ENCODE data around the gene FOXK1.
"Not testable (repeated sequence)": the region's sequence is repeated elsewhere in the genome, so short reads cannot be mapped to it uniquely, and the experiment has no call there.

The FOXK1 gene

DNA sequence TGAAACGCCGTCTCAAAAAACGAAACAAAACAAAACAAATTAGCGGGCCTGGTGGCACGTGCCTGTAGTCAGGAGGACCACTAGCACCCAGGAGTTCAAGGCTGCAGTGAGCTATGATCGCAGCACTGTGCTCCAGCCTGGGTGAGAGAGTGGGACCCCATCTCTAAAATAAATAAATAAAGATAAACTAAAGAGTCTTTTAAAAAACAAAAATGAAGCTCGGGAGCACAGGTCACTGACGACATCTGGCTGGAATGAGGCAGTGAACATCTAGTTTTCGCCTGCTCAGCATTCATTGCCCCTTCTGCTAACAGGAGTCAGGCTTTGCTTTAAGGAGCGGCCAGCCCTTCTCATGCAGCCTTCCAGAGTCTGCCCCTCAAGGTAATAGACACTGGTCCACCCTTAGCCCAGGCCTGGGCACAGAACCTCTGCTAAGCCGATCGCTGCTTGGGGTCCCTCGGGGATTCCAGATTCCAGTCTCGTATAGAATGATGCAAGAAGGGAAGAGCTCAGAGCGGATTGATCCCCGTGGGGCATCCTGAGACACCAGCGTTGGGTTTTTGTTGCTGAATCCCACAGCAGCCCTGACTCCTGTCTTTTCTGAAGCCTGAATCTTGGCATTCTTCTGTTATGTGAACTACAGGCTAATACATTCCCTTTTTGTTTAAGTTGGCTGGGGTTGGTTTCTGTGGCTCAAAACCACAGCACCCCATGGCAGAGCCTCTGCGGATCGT, 14.2 kb upstream of the FOXK1 start:
- no peak for DNase-seq

DNA sequence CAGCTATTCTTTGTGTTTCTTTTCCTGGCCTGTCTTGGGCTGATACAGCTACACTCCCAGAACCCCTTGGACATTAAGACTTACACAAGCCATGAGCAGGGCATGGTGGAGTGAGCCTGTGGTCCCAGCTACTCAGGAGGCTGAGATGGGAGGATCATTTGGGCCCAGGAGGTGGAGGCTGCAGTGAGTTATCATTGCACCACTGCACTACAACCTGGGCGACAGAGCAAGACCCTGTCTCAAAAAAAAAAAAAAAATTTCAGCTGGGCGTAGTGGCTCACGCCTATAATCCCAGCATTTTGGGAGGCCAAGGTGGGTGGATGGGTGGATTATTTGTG, 13.6 kb upstream of the FOXK1 start:
- no peak for DNase-seq

DNA sequence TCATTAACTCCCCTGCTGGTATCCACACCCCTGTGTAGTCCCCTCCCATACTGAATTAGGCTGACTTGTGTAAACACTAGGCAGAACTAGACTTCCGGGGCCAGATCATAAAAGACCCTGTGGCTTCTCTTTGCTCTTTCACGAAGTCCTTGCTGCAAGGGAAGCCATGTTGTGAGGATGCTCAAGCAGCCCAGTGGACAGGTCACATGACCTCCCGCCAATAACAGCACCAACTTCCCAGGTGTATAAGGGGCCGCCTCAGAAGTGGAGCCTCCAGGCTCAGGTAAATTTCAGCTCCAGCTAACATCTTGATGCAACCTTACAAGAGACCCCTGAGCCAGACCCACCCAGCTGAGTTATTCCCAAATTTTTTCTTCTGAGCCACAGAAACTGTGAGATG, 11.3 kb upstream of the FOXK1 start:
- DNase-seq, result no peak

DNA sequence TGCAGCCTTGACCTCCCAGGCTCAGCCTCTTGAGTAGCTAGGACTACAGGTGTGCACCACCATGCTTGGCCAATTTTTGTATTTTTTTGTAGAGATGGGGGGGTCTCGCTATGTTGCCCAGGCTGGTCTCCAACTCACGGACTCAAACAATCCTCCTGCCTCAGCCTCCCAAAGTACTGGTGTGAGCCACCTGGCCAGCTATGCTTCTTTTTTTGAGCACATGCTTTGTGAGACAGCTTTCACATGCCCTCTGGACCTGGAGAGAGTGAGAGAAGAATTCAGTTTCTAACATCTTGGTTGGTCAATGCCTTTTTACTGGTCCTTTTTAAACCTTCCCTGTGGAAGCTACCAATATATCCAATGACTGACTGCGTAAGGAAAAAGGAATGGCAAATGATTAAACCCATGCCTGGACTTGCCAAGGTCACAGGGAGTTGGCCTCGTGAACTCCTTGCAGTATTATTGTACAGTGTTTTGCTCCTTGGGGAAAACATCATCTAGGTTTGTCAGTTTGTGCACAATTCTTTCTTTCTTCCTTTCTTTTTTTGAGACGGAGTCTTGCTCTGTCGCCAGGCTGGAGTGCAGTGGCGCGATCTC, 6.2 kb upstream of the FOXK1 start:
- DNase-seq, result no peak

DNA sequence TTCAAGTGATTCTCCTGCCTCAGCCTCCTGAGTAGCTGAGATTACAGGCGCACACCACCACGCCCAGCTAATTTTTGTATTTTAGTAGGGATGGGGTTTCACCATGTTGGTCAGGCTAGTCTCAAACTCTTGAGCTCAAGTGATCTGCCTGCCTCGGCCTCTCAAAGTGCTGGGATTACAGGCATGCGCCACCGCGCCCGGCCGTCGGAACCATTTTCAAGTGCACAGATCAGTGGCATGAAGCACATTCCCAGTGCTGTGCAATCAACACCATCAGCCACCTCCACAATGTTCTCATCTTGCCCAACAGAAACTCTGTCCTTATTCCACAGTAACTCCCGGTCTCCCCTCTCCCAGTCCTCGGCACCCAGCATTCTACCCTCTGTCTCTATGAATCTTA, 4.6 kb upstream of the FOXK1 start:
- DNase-seq, result not testable (repeated sequence)

DNA sequence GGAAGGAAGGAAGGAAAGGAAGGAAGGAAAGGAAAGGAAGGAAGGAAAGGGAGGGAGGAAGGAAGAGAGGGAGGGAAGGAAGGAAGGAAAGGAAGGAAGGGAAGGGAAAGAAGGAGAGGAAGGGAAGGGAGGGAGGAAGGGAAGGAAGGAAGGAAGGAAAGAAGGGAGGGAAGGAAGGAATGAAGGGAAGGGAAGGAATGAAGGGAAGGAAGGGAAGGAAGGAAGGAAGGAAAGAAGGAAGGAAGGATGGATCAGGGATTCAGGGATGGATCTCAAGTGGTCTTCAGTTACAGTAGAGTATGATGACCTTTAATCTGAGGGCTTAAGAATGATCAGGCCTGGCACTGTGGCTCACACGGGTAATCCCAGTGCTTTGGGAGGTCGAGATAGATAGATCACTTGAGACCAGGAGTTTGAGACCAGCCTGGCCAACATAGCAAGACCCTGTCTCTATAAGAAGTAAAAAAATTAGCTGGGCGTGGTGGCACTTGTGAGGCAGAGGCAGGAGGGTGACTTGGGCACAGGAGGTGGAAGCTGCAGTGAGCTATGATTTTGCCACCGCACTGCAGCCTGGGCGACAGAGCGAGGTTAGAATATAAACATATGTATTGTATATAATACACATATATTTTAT, 760 bp upstream of the FOXK1 start:
- peak; percentile 3 for DNase-seq

DNA sequence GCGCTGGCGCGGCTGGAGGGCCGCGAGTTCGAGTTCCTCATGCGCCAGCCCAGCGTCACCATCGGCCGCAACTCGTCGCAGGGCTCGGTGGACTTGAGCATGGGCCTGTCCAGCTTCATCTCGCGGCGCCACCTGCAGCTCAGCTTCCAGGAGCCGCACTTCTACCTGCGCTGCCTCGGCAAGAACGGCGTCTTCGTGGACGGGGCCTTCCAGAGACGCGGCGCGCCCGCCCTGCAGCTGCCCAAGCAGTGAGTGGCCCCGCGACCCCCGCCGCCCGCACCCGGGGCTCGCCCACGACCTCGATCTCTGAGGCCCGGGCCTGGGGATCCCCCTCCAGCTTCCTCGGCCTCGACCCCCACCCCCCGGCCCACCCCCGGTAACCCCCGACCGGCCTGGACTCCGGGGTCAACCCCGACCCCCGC, 537 bp downstream of the FOXK1 start:
- no peak for DNase-seq

DNA sequence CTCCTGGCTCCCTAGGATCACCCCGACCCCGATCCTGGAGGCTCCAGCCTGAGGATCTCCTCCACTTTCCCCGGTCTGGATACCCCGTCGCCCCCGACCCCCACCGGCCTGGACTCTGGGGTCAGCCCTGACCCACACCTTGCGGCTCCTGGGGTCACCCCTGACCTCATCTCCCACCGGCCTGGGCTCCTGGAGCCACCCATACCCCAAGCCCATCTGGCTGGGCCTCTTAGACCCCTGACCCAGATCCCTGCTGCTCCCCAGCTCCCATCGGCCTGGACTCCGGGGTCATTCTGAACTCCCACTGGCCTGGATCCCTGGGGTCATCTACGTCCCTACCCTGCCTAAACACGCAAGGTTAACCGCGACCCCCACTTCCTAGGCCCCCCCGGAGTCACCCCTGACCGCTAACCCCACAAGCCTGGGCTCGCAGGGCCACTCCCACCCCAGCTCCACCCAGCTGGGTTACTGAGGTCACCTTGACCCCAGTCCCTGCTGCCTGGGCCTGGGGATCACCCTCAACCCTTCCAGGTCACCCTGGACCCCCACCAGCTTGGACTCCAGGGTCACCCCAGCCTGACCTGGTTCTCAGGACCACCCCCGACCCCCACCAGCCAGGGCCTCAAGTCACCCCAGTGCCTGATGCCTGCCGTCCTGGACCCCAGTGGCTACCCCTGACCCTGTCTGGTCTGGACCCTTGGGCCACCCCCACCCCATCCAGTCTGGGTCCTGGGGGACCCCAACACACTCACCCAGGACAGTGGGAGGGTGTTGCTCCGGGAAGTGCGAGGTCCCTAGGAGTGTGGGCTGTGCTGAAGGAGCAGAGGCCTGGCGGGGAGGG, 1.2 kb downstream of the FOXK1 start:
- peak; percentile 7 for DNase-seq

DNA sequence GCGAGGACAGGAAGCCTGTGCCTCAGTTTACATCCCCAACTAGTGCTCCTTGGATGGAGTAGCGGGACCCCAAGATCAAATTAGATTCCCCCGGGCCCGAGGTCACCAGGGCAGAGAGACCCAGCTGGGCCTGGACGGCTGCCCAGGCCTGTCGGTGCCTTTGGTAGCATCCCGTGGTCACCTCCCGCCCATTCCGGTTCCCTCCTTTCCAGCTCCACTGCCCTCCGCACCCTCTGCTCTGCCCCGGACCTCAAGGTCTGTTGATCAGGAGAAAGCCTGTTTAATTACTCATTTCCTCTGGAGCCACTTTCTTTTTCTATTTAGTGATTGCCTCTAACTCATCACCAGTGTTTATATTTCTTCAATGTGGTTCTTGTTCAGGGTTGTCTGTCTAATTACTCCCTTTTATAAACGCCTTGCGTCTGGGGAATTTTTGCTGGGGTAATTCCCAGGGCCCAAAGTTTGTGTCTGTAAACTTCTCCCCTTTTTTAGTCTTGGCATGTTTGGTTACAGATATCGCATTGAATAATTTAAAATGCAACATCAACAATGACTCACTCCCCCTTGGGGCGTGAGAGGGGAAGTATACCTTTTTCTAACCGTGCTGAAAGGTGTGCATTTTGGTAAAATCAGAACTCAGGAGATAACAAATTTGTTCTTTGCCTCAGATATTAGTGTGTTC, 1.9 kb downstream of the FOXK1 start:
- peak; percentile 16 for DNase-seq

DNA sequence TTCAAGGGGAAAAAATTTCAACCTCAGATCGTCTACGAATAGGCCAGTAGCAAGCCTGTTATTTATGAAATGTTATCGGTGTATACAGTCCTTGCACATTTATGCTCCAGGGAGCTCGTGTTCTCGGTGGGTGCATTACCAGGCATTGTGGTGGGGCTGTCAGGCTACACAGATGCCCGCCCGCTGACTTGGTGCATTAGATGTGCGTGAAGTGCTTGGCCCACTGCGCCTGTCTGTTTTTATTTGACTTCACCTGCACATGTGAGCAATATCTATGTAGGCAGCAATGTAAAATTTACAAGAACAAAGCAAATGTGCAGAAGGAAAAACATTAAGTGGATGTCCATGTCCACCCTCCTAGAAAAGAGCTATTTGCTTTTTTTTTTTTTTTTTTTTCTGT, 2.8 kb downstream of the FOXK1 start:
- no peak for DNase-seq

DNA sequence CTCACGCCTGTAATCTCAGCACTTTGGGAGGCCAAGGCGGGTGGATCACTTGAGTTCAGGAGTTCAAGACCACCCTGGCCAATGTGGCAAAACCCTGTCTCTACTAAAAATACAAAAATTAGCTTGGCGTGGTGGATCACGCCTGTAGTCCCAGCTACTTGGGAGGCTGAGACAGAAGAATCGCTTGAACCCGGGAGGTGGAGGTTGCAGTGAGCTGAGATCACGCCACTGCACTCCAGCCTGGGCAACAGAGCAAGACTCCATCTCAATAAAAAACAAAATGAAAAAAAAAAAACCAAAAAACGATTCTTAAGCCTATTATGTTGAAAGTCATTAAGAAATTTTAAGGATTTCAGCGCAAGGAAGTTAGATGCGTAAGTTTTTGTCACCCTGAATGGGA, 3.6 kb downstream of the FOXK1 start:
- DNase-seq, result not testable (repeated sequence)

DNA sequence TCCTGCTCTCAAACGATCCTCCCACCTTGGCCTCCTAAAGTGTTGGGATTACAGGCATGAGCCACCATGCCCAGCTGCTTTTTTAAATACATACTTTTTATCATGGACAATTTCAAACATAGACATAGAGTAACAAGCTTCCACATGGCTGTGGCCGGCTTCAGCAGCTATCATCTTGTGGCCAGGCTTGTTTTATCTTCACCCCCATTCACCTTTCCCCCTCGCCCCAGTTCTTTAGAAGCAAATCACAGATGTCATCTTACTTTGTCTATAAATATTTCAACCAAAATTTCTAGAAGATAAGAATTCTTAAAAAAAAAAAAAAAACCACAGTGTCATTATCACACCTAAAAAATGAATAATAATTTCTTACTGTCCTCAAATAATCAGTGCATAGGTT, 5.9 kb downstream of the FOXK1 start:
- DNase-seq, result no peak

DNA sequence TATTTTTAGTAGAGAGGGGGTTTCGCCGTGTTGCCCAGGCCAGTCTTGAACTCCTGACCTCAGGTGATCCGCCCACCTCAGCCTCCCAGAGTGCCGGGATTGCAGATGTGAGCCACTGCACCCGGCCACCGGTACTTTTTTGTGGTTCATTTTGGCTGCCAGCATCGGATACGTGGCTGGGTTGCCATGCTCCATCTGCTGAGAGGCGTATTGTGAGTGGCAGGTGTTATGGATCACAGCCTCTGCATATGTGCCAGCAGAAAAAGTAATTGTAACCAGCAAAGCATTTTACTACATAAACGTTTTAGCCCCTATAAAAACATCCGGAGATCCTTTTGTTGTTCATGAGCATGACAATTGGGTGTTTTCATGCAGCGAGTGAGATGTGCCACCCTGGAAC, 7.1 kb downstream of the FOXK1 start:
- DNase-seq, result no peak

DNA sequence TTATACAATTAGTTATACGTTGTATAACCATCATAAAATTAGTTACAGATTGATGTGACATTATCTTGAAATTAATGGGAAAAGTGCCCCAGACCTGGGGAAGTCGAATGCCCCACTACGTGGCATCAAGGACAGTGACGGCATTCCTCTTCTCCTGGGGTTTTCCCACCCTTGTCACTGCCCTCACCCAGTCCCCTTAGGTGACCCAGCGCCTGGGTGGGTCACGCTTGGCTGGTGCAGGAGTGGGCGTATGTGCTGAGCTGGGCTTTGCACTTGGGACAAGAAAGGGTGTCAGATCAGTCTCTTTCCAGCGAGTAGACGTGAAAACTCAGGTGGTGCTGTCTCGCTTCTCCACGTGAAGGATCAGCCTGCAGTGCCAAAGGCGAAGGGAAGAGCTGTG, 7.6 kb downstream of the FOXK1 start:
- no peak for DNase-seq

DNA sequence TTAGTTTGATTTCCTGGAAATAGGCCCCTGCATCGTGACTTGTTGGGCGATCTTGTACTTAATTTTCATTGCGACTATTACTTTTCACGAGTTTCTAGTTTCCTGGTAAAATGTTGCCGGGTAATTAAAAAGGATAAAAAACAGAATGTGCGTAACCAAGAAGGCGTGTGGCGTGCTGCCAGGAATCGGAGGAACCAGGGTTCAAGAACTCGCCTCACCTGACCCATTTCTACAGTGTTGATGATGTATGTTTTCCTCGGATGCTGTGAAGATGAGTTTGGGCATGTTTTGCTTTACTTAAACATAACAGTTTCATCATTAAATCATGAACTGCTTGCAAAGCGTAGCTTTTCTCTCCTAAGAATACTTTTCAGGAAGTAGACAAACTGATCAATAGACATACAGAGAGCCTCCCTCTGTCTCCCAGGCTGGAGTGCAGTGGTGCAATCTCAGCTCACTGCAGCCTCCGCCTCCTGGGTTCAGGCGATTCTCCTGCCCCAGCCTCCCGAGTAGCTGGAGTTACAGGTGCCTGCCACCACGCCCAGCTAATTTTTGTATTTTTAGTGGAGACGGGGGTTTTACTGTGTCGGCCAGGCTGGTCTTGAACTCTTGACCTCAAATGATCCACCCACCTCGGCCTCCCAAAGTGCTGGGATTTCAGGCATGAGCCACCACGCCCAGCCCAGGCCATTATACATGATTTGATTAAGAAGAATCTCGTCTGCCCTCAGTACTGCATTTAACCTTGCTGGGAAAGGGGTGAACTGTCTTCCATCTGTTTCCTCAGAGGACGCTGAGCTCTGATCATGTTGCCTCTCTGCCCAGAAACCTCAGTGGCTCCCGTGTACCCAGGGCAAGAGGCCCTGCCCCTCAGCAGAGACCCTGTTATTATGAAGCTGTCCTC, 9.1 kb downstream of the FOXK1 start:
- no peak for DNase-seq

DNA sequence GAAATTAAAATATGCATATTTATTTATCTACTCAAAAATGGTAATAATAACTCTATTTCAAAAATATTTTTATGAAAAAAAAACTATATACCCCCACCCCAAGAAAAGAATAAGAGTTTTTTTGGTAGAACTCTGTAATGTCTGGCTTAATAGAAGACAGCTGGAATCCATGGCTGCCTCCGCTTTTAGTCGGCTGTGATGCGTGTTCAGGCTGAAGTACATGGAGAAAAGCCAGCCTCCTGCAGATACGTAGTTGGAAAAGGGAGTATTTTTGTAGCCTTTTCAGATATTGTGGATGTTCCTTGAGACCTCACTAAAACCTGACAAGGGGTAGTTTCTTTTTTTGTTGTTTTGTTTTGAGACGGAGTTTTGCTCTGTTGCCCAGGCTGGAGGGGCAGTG, 10.0 kb downstream of the FOXK1 start:
- DNase-seq, result no peak

DNA sequence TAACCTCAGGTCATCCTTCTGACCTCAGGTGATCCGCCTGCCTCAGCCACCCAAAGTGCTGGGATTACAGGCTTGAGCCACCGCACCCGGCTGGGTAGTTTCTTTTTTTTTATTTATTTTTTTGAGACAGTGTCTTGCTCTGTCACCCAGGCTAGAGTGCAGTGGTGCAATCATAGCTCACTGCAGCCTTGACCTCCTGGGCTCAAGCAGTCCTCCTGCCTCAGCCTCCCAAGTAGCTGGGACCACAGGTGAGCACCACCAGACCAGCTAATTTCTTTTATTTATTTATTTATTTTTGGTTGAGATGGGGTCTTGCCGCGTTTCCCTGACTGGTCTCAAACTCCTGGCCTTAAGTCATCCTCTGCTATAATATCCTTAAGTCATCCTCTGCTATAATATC, 10.5 kb downstream of the FOXK1 start:
- not testable (repeated sequence) for DNase-seq

DNA sequence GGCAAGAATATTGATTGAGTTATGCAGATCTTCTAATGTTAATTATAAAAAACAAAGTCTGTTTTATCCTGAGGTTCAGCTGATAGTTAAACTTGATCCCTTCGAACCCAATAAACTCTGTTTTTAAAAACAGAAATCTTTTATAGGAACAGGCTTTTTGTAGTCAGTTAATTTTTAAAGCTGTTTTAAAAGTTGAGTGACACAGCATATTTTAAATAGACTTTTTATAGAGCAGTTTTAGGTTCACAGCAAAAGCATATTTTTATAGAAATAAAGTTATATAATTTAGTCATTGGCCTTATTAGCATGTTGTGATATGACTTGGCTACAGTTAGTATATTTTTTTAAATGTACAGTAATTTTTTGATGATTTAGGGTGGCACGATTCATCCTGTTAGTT, 11.1 kb downstream of the FOXK1 start:
- DNase-seq, result no peak

DNA sequence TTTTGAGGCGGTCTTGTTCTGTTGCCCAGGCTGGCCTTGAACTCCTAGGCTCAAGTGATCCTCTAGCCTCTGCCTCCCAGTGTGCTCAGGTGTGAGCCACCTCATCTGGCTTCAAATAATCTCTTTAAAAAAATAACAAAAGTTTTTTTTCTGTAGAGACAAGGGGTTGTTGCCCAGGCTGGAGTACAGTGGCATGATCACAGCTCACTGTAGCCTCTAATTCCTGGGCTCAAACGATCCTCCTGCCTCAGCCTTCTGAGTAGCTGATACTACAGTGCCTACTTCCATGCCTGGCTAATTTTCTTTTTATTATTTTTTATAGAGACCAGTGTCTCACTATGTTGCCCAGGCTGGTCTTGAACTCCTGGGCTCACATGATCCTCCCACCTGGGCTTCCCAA, 11.7 kb downstream of the FOXK1 start:
- no peak for DNase-seq

DNA sequence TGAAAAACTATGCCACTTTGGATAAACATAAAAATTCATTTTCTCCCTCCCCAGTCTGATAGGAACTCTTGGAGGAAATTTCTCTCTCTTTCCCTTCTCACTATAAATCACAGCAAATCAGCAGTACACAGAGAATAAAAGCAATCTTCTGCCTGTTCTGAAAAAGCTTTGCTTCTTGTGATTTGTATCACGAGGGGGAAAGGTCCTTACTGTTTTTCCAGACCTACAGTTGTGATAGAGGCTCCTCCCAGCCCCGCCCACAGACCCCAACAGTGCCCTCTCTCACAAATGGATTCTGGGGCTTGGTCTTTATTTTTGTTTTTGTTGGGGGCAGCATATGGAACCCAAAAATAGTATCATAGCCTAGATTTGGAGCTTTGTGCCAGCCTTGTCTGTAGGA, 12.2 kb downstream of the FOXK1 start:
- DNase-seq, result no peak

DNA sequence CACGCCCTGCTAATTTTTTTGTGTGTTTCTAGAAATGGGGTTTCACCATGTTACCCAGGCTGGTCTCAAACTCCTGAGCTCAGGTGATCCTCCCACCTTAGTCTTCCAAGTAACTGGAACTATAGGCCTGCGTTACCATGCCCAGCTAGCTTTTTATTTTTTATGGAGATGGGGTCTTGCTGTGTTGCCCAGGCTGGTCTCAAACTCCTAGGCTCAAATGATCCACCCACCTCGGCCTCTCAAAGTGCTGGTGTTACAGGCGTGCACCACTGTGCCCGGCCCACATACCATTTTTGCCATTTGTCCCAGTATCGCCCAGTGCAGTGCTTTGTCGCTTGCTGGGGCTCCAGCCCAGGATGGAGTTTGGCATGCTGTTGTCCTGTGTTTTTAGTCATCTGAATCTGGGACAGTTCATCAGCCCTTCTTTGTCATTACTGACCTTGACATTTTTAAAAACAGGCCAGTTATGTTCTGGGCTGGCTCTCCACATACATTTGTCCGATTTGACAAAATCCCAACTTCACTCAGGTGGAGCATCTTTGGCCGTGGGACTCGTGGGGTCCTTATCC, 16.7 kb downstream of the FOXK1 start:
- no peak for DNase-seq

DNA sequence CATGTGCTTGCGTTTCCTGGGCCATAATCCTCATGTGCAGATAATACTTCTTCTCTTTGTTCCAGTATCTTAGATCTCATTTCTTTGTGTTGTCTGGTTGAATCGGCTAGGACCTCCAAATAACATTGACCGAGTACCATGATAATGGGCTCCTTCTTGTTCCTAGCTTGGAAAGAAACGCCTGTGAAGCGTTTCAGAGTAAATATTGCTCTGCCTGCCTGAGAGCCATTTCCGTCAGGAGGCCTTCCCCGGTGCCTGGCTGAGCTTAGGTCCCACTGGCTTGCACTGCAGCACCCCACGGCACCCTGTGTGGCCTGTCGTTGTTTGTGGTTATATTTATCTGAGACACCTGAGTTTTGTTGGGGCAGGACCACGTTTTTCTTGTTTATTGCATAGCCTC, 17.7 kb downstream of the FOXK1 start:
- DNase-seq, result no peak
